Measurements from ENCODE around the gene ANKS1A.

The ANKS1A gene

GRCh38 chr6:35043381-35044130, 154.5 kb downstream of the ANKS1A start:
- no peak for DNase-seq

- DNase-seq: no peak
These were observed 155.2 kb downstream of the ANKS1A start for GRCh38 chr6:35044145-35044745.

DNA sequence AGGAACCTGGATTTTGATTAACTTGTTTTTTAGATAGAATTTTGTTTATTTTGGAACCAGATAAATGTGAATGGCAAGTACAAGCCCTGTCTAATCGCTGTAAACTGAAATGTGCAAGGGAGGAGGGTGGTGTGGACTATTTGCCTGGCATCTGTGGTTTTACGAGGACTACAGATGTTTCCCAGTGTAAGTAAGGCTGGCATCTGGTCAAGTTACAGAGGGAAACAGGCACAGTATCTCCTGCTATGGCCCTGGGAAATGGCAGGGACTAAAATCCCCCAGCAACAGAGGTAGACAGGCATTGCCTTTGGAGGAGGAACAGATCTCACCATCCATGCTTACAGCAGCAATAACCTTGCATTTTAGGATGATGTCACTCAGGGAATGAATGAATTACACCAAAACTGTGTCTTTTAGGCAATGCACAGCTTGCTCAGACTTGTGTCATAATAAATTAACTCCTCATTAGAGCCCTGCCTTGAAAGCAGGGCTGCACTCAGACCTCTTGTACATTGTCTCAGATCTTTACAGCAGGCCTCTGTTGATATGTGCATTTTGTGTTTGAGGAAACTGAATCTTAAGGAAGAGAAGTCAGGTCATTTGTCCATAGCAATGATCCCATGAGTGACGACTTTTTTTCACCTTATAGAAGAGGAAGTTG, 155.8 kb downstream of the ANKS1A start:
- DNase-seq: no peak

DNA sequence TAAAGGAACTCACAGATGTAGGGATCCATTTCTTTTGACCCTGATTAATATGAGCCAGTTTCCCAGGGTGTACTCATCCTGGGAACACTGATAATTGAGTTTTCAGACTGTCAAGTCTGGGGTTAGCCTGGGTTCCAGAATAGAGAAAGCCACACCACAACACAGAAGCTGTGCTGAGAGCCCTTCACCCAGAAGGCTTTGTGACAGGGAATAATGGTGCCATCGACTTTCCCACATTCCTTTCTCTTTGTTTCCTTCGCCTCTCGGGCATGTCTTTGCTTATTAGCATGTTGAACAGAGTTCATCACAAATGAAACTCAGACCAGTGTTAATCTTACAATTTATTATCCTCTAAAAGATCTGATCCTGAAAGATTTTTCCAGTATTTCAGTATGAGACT, 157.0 kb downstream of the ANKS1A start:
- DNase-seq: no peak

DNA sequence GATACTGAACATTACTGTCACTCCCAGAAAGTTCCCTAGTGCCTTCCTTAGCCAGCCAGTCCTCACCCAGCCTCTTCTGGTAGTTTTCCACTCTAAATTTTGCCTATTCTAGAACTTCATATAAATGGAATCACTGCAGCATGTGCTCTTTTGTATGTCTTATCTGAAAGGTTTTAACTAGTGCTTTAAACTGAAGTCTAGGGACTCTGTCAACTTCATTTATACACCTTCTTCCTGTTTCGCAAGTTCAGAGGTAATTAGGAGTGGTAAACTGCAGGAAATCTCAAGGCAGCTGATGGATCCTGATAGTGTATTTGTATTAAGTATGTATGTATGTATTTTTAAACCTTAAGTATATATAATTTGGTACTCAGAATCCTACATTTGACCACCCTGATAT, 157.8 kb downstream of the ANKS1A start:
- DNase-seq: no peak

DNA sequence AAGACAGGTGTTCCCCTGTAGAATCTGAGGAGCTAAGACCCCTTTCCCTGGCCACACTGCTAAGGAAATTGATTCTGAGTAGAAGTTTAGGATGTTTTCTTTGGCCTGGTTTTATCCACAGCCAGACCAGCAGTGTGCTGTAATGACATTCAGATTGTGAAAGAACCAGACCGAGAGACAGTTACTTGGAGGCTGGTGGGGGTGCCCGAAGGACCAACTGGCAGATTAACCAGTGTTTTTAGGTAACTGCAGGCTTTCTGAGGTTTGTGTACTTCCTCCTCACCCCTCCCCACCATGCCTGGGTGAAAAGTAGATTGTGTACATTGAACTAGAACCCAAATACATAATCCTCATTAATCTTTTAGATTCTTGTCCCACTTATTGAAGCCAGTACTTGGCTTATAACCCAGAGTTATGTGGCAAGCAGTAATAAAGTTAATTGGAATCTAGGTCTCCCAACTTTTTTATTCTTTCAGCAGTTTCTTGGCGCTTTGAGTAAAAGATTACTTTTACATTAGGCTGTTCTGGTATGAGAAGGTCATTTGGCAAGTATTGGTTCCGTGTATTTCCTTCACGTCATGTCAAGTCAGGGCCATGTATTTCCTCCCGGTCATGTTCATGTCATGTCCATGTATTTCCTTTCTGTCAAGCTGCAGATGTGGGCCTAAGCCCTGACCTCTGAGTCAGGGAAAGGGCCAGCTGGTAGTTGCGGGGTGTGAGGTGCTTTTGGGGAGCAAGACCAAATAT, 158.4 kb downstream of the ANKS1A start:
- DNase-seq: no peak

DNA sequence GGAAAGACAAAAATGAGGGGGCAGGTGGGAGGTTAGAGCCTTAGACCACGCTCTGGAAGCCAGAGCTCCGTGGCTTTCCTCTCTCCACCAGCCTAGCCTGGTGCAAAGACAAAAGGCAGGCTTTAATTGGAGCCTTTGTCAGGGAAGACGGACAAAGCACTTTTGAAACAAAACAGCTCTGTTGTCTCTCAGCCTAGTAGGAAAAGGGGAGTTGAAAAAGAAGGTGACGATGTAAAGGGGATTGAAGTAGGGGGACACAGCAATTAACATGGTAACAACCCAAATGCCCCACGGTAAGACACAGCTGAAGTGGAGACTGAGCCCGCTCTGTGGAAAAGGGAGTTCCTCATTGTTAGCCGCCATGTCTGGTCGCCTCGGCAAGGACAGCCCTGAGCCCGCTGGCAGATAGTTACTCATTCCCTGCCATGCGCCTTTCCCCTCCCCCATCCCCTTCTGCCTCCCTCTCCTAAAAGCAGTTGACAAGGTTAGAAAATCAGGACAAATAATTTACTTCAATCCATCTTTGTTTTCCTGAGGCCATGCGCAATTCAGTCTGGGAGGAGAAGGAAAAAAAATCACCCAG, 159.1 kb downstream of the ANKS1A start:
- no peak for DNase-seq

GRCh38 chr6:35048631-35049083, 159.6 kb downstream of the ANKS1A start:
- no peak for DNase-seq

- no peak for DNase-seq
These were observed 160.2 kb downstream of the ANKS1A start for GRCh38 chr6:35049156-35049735.

GRCh38 chr6:35049900-35050756, 161.1 kb downstream of the ANKS1A start:
- DNase-seq: no peak

DNA sequence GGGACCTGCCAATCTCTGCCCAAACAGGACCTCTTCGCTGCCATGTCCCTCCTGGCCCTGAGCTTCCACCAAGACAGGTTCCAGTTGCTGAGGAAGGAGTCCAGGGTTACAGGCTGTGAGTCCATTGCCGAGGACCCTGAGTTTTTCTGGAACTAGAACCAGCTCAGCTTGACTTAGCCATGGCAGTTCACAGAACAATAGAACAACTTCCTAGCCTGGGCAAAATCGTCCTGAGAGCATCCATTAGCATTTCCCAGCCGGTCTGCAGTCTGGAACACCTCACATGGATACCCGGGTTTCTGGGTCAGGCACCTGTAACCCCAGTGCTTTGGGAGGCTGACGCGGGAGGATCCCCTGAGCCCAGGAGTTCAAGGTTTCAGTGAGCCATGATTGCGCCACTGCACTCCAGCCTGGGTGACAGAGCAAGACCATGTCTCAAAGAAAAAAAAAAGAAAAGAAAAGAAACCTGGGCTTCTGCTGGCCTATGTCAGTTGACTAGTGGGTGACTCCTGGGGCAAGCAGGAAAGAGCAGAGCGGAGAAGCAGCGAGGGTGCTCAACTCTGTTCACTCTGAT, 161.8 kb downstream of the ANKS1A start:
- no peak for DNase-seq

DNA sequence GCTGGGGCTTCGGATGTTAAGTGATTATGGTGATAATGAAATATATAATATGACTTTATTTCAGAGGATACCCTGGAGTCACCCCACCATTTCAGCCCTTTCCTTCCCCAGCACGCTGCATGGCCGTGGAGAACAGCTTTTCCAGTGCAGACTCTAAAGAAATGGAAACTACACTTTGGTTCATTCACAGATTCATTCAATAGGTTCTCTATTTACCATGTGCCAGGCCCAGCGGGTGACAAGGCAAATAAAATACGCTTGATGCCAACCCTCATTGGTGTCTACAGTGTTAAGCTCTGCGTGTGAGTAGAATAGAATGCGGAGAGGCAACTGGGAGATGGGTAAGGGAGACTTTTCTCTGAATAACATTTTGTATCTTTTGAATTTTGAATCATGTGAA, 162.3 kb downstream of the ANKS1A start:
- DNase-seq: no peak

GRCh38 chr6:35051997-35052583, 163.0 kb downstream of the ANKS1A start:
- no peak for DNase-seq

- DNase-seq: no peak
These were observed 163.9 kb downstream of the ANKS1A start for GRCh38 chr6:35052694-35053565.

- DNase-seq: no peak
These were observed 164.6 kb downstream of the ANKS1A start for GRCh38 chr6:35053701-35054100.

- DNase-seq: no peak
These were observed 165.2 kb downstream of the ANKS1A start for GRCh38 chr6:35054106-35054742.

- DNase-seq: no peak
These were observed 165.7 kb downstream of the ANKS1A start for GRCh38 chr6:35054743-35055130.

- DNase-seq: no peak
These were observed 166.8 kb downstream of the ANKS1A start for GRCh38 chr6:35055891-35056290.

- no peak for DNase-seq
These were observed 167.9 kb downstream of the ANKS1A start for GRCh38 chr6:35056952-35057351.

Measured in activated CD8-positive, alpha-beta memory T cell treated with anti-CD3 and anti-CD28 coated beads, Interleukin-2, amount 50 U/mL, for 4 hours (primary cell).